HCT116 (cell line): ENCODE data around the gene STOML2. TPM values are rescaled to one million over a fixed set of nuclear protein-coding genes. Genes with fewer than 3 reads are reported as not detected.

Experiments
- ATAC-seq: fragments of 200-7000 bp; cut with Tn5 transposase; 2 replicates; pipeline ENCODE4 v1.9.1; 2020; ENCODE audit warnings: mild to moderate bottlenecking, moderate library complexity
- BruUV-seq: library from RNA; stranded (reverse); fragments of 400-500 nt; replicated peaks from 2 replicates; lab custom pipeline; 2021; lab: Mats Ljungman, UMichigan
- CTCF ChIA-PET: fragments of 300-600 bp; sonication (Branson Sonifier 250); formaldehyde crosslinking; loops from one replicate; lab custom pipeline; 2021; ENCODE audit warnings: antibody characterized with exemption; lab: Charles Lee
- POLR2A ChIA-PET: fragments of 300-600, 350-600 bp; sonication (Branson Sonifier 250); formaldehyde crosslinking; loops from one replicate; lab custom pipeline; 2021; ENCODE audit warnings: antibody characterized with exemption; lab: Charles Lee
- RAD21 ChIA-PET, 2 experiments: fragments of 300-600 bp; sonication (Branson Sonifier 250); formaldehyde crosslinking; loops; one replicate each; lab custom pipeline; 2023; ENCODE audit warnings: low total read pairs in 2 of 2; ENCODE audit not compliant: uncharacterized antibody in 2 of 2, unreplicated experiment in 2 of 2, low non-redundant PET in 1 of 2; lab: Charles Lee
- DNase-seq: peaks from one replicate; pipeline ENCODE4 v3.0.0-alpha.2; 2010; ENCODE audit warnings: low read depth, low spot score
- H2AFZ ChIP-seq: fragments of 200-600 bp; shearing (Covaris generic), sonication (generic); 2 replicates; pipeline ENCODE4 v1.6.1; 2017; ENCODE audit warnings: low read depth, mixed run types, mixed read lengths, antibody characterized with exemption, low read length; ENCODE audit not compliant: poor library complexity, severe bottlenecking
- H3K27ac ChIP-seq: 2 replicates; pipeline ENCODE4 v1.5.1; 2012; ENCODE audit warnings: low read depth, low read length
- H3K27me3 ChIP-seq: fragments of 200-600 bp; sonication (generic); 2 replicates; pipeline ENCODE4 v1.6.1; 2016; ENCODE audit warnings: mixed run types, low read length, mixed read lengths; ENCODE audit not compliant: insufficient read depth
- H3K36me3 ChIP-seq, 2 experiments: fragments of 200-500 bp in 1 of 2; fragments of 200-600 bp in 1 of 2; sonication (Bioruptor generic) in 1 of 2; sonication (generic) in 1 of 2; 2 replicates each; pipeline versions ENCODE4 v1.5.1 to v1.6.1; 2014 to 2016; ENCODE audit warnings: low read length in 2 of 2, inconsistent platforms in 1 of 2, mixed read lengths in 1 of 2, mixed run types in 1 of 2; ENCODE audit not compliant: insufficient read depth in 2 of 2, control insufficient read depth in 1 of 2
- H3K4me1 ChIP-seq, 2 experiments: fragments of 200-600 bp in 1 of 2; sonication (generic) in 1 of 2; 2 replicates each; pipeline versions ENCODE4 v1.5.1 to v1.6.1; 2012 to 2017; ENCODE audit warnings: low read length in 2 of 2, inconsistent platforms in 1 of 2, mild to moderate bottlenecking in 1 of 2, mixed read lengths in 1 of 2, mixed run types in 1 of 2, moderate library complexity in 1 of 2; ENCODE audit not compliant: insufficient read depth in 2 of 2, control insufficient read depth in 1 of 2
- H3K4me2 ChIP-seq: fragments of 200-600 bp; sonication (generic); 2 replicates; pipeline ENCODE4 v1.6.1; 2017; ENCODE audit warnings: mixed run types, low read length, mixed read lengths
- H3K4me3 ChIP-seq, 2 experiments: fragments of 200-600 bp in 1 of 2; sonication (generic) in 1 of 2; replicated peaks in 1 of 2; 2 replicates each; pipeline ENCODE4 v1.5.1; 2011 to 2016; ENCODE audit warnings: low read length in 2 of 2, control low read depth in 1 of 2, low read depth in 1 of 2, mild to moderate bottlenecking in 1 of 2, mixed read lengths in 1 of 2, mixed run types in 1 of 2
- H3K79me2 ChIP-seq: fragments of 200-600 bp; sonication (generic); 2 replicates; pipeline ENCODE4 v1.6.1; 2017; ENCODE audit warnings: mild to moderate bottlenecking, mixed run types, low read length, moderate library complexity, mixed read lengths; ENCODE audit not compliant: insufficient read depth
- H3K9ac ChIP-seq: fragments of 200-600 bp; sonication (generic); 2 replicates; pipeline ENCODE4 v1.6.1; 2016; ENCODE audit warnings: low read length, mixed read lengths
- H3K9me2 ChIP-seq: fragments of 200-600 bp; sonication (generic), shearing (Covaris generic); 2 replicates; pipeline ENCODE4 v1.6.1; 2017; ENCODE audit warnings: mixed run types, mild to moderate bottlenecking, moderate library complexity; ENCODE audit not compliant: insufficient read depth
- H3K9me3 ChIP-seq, 2 experiments: fragments of 200-500 bp in 1 of 2; fragments of 200-600 bp in 1 of 2; sonication (Bioruptor generic) in 1 of 2; sonication (generic) in 1 of 2; 2 replicates each; pipeline ENCODE4 v1.6.1; 2014 to 2017; ENCODE audit warnings: low read length in 2 of 2, mixed read lengths in 2 of 2, inconsistent platforms in 1 of 2, low read depth in 1 of 2, mild to moderate bottlenecking in 1 of 2, mixed run types in 1 of 2, moderate library complexity in 1 of 2; ENCODE audit not compliant: control insufficient read depth in 1 of 2, insufficient read depth in 1 of 2
- H4K20me1 ChIP-seq: fragments of 200-600 bp; sonication (generic), shearing (Covaris generic); 2 replicates; pipeline ENCODE4 v1.6.1; 2017; ENCODE audit warnings: mixed run types, mild to moderate bottlenecking, moderate library complexity; ENCODE audit not compliant: insufficient read depth
- CEBPB ChIP-seq: IDR thresholded peaks from 2 replicates; pipeline ENCODE4 v1.6.1; 2012; ENCODE audit warnings: low read depth
- EGR1 ChIP-seq: IDR thresholded peaks from 2 replicates; pipeline ENCODE4 v1.6.1; 2012; ENCODE audit warnings: low read depth
- EZH2 ChIP-seq: fragments of 200-600 bp; sonication (generic); IDR thresholded peaks from 2 replicates; pipeline ENCODE4 v1.6.1; 2017; ENCODE audit warnings: antibody characterized with exemption, mixed run types
- FOSL1 ChIP-seq: IDR thresholded peaks from 2 replicates; pipeline ENCODE4 v1.6.1; 2012; ENCODE audit warnings: low read depth
- JUND ChIP-seq: IDR thresholded peaks from 2 replicates; pipeline ENCODE4 v1.6.1; 2012
- POLR2A ChIP-seq: IDR thresholded peaks from 2 replicates; pipeline ENCODE4 v1.7.0; 2011; ENCODE audit warnings: borderline replicate concordance; ENCODE audit not compliant: insufficient read depth, insufficient read length; ENCODE audit errors: extremely low read depth
- POLR2AphosphoS5 ChIP-seq: IDR thresholded peaks from 2 replicates; pipeline ENCODE4 v1.6.1; 2011; ENCODE audit warnings: mild to moderate bottlenecking, low read depth, low read length, moderate library complexity
- RAD21 ChIP-seq: IDR thresholded peaks from 2 replicates; pipeline ENCODE4 v1.6.1; 2012; ENCODE audit warnings: low read depth, mild to moderate bottlenecking
- TCF7L2 ChIP-seq: IDR thresholded peaks from 2 replicates; pipeline ENCODE4 v1.7.0; 2011; ENCODE audit warnings: borderline replicate concordance, inconsistent platforms; ENCODE audit not compliant: insufficient read depth, insufficient read length; ENCODE audit errors: extremely low read depth
- YY1 ChIP-seq: IDR thresholded peaks from 2 replicates; pipeline ENCODE4 v1.6.1; 2011; ENCODE audit warnings: low read length, low read depth, moderate library complexity, mild to moderate bottlenecking; ENCODE audit not compliant: insufficient replicate concordance; ENCODE audit errors: extremely low read depth
- ZBTB33 ChIP-seq: IDR thresholded peaks from 2 replicates; pipeline ENCODE4 v1.6.1; 2011; ENCODE audit warnings: mild to moderate bottlenecking, low read length, moderate library complexity; ENCODE audit not compliant: insufficient replicate concordance; ENCODE audit errors: extremely low read depth
- ZFX ChIP-seq: fragments of 450-650 bp; IDR thresholded peaks from 2 replicates; pipeline ENCODE4 v1.6.1; 2017
- intact Hi-C: fragments of 100-400 bp; cut with micrococcal nuclease; formaldehyde crosslinking; loops from 2 replicates; pipeline ENCODE4 v1.10.0; 2022
- total RNA-seq: library from RNA; stranded (reverse); gene quantifications from one replicate; pipeline ENCODE4 v1.2.1, GENCODE V29; 2021; ENCODE audit not compliant: unreplicated experiment
- TF ChIP-seq, protein P1 (sequence below): IDR thresholded peaks from 2 replicates; pipeline ENCODE4 v1.6.1; 2012
- TF ChIP-seq, protein P2 (sequence below): IDR thresholded peaks from 2 replicates; pipeline ENCODE4 v1.6.1; 2012; ENCODE audit warnings: low read depth
- TF ChIP-seq, protein P3 (sequence below): IDR thresholded peaks from 2 replicates; pipeline ENCODE4 v1.6.1; 2012

The STOML2 gene
- total RNA-seq, 1 experiment from 2014 or later = 245 TPM

- peaks cover 16% of the 10 kb centered on the region for H3K79me2 ChIP-seq
- H3K4me3 ChIP-seq = no peak overlapping the region
- H3K9me3 ChIP-seq = no peaks in the 10 kb centered on the region
- H2AFZ ChIP-seq = no peak overlapping the region
- TF ChIP-seq POLR2AphosphoS5 (no peak), EZH2 (no peak), TCF7L2 (no peak), YY1 (no peak), RAD21 (no peak), POLR2A (no peak), ZBTB33 (no peak), EGR1 (no peak), JUND (no peak), CEBPB (no peak), ZFX (no peak), FOSL1 (no peak)
- TF ChIP-seq, protein P1, sequence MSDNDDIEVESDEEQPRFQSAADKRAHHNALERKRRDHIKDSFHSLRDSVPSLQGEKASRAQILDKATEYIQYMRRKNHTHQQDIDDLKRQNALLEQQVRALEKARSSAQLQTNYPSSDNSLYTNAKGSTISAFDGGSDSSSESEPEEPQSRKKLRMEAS = no peak
- TF ChIP-seq, protein P2, sequence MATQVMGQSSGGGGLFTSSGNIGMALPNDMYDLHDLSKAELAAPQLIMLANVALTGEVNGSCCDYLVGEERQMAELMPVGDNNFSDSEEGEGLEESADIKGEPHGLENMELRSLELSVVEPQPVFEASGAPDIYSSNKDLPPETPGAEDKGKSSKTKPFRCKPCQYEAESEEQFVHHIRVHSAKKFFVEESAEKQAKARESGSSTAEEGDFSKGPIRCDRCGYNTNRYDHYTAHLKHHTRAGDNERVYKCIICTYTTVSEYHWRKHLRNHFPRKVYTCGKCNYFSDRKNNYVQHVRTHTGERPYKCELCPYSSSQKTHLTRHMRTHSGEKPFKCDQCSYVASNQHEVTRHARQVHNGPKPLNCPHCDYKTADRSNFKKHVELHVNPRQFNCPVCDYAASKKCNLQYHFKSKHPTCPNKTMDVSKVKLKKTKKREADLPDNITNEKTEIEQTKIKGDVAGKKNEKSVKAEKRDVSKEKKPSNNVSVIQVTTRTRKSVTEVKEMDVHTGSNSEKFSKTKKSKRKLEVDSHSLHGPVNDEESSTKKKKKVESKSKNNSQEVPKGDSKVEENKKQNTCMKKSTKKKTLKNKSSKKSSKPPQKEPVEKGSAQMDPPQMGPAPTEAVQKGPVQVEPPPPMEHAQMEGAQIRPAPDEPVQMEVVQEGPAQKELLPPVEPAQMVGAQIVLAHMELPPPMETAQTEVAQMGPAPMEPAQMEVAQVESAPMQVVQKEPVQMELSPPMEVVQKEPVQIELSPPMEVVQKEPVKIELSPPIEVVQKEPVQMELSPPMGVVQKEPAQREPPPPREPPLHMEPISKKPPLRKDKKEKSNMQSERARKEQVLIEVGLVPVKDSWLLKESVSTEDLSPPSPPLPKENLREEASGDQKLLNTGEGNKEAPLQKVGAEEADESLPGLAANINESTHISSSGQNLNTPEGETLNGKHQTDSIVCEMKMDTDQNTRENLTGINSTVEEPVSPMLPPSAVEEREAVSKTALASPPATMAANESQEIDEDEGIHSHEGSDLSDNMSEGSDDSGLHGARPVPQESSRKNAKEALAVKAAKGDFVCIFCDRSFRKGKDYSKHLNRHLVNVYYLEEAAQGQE = no peak
- TF ChIP-seq, protein P3, sequence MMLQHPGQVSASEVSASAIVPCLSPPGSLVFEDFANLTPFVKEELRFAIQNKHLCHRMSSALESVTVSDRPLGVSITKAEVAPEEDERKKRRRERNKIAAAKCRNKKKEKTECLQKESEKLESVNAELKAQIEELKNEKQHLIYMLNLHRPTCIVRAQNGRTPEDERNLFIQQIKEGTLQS = no peak
- TF ChIP-seq, all 23 proteins: peak for 0
- no peaks in the 10 kb centered on the region for H3K27me3 ChIP-seq
- intact Hi-C loops = no loop called here
- ChIA-PET RAD21 (no interaction called here), POLR2A (no interaction called here), CTCF (no interaction called here)
- no TSS peak for BruUV-seq
- no peaks in the 10 kb centered on the region for H3K9me2 ChIP-seq
- no peak overlapping the region for H3K9ac ChIP-seq
- no peak for ATAC-seq
- H4K20me1 ChIP-seq = no peaks in the 10 kb centered on the region
- no peak overlapping the region for H3K4me2 ChIP-seq
- DNase-seq = no peak
- no peak overlapping the region for H3K27ac ChIP-seq
- H3K4me1 ChIP-seq = peaks cover 14 to 37% of the 10 kb centered on the region in 2 experiments
- H3K36me3 ChIP-seq = peaks cover 3 to 4% of the 10 kb centered on the region in 2 experiments; a peak in 3 of 4 replicates
Observed at GRCh38 chr9:35106343-35106730, 3.4 kb upstream of the STOML2 start.
